HG02763 (cell line): ENCODE data around the gene LPO.
A peak's percentile ranks its signal among the peaks of the same experiment; 100 is the strongest.

Source experiments
- ATAC-seq: cut with Tn5 transposase; IDR thresholded peaks from one replicate; pipeline ENCODE4 v1.9.1; 2021; ENCODE audit warnings: mild to moderate bottlenecking, moderate library complexity; ENCODE audit not compliant: unreplicated experiment

The LPO gene

DNA sequence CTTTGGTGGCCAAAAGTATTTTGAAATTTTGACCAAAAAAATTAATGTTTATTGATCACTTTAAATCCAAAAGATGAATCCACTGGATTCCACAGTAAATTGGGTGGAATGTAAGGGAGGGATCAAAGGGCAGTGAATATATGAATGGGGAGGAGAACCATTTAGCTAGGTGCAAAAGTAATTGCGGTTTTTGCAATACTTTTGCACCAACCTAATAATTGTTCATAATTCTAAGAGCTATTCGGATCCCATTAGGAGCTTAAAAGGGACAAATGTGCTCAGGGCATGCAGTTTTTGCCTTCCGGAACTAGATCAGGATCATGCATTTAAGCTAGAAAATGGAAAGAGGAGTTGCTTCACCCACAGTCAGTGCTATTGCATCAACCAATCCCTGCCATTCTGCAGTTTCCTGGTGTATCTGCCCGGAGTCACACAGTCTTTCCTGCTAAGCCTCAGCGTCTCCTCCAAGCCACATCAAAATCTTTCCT lies at the start of gene LPO:
TSS of gene LPO (plus strand) at position 438 of the 488 bp plus-strand sequence. CDS start 4,396 bp downstream, outside the sequence.
- ATAC-seq, result no peak

GRCh38 chr17:58189436-58190146 lies 48.8 kb upstream of the LPO start:
- ATAC-seq, result no peak

GRCh38 chr17:58191241-58191896 lies 47.0 kb upstream of the LPO start:
- ATAC-seq, result no peak

DNA sequence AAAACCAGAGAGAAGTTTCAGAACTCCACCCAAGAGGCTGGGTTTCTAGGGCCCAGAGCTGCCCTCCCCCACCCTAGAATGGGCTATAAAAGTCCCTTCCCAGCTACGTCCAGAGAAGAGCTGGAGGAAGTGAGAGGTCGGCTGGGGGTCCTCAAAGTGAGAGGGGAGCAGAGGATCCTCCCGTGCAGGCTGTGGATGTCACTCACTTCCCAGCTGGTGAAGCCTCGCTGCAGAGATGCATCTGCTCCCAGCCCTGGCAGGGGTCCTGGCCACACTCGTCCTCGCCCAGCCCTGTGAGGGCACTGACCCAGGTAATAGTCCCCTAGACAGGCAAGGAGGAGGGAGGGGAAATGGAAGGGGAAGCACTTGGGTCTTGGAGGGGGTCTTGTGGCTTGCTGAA lies 45.8 kb upstream of the LPO start, which contains the start of gene EPX:
TSS of gene EPX (plus strand) at position 115 of the 400 bp plus-strand sequence. CDS start at position 236, 121 bp downstream.
- no peak for ATAC-seq

- no peak for ATAC-seq
Observed at GRCh38 chr17:58193641-58194255, 44.6 kb upstream of the LPO start.

DNA sequence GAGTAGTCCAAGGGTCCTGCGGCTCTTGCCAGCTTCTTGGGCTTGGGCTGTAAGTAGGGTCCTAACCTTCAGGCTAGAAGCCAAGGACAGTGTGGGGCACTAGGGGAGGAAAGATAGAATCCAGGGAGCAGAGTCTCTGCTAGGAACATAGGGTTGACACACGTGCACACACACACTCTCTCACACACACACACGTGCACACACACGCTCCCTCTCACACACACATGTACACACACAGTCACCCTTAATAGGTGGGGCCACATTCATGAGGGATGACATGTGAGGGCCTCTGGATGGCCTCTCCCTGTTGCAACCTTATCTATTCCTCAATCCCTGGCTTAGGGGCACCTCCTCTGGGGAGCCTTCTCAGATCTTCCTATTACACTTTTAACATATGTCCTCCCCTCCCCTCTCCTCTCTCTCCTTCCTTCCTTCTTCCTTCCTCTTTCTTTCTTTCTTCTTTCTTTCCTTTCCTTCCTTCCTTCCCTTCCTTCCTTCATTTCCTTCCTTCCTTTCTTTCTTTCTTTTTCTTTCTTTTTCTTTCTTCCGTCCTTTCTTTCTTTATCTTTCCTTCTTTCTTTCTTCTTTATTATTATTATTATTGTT lies 42.8 kb upstream of the LPO start:
- no peak for ATAC-seq

- no peak for ATAC-seq
Observed at GRCh38 chr17:58196610-58197009, 41.8 kb upstream of the LPO start.

GRCh38 chr17:58200024-58200633 lies 38.3 kb upstream of the LPO start:
- ATAC-seq, result no peak

DNA sequence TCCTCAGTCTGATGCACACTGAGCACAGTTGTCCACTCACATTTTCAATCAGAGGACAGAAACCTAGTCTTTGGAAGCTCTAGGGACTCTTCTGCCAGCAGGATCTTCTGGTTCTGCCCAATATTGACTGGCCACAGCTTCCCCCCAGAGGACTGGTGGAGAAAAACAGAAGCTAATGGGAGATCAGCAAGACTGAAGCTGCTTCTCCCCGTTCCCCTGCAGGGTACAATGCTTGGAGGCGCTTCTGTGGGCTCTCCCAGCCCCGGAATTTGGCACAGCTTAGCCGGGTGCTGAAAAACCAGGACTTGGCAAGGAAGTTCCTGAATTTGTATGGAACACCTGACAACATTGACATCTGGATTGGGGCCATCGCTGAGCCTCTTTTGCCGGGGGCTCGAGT lies 35.5 kb upstream of the LPO start:
- ATAC-seq, result no peak

GRCh38 chr17:58204796-58205195 lies 33.6 kb upstream of the LPO start:
- no peak for ATAC-seq

GRCh38 chr17:58205936-58206335 lies 32.4 kb upstream of the LPO start:
- ATAC-seq, result no peak

- no peak for ATAC-seq
Observed at GRCh38 chr17:58207451-58207850, 30.9 kb upstream of the LPO start.

DNA sequence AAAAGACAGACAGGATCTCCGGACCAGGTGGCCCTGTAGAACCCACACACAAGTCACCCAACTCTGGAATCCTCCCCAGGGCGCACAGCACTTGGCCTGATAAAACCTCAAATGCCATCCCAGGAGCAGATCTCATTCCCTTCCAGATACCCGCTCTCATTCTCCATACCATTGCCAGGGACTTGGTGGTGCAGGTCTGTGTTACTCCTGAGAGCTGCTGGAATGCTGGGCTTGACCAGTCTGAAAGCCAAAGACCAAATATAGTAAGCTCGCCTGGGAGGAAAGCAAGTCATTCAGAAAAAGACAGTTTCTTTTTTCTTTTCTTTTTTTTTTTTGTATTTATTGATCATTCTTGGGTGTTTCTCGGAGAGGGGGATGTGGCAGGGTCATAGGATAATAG lies 30.0 kb upstream of the LPO start:
- no peak for ATAC-seq

- ATAC-seq, result no peak
Observed at GRCh38 chr17:58210922-58211321, 27.5 kb upstream of the LPO start.

- ATAC-seq, result no peak
Observed at GRCh38 chr17:58215685-58216084, 22.7 kb upstream of the LPO start.

GRCh38 chr17:58217766-58218165 lies 20.6 kb upstream of the LPO start:
- ATAC-seq, result no peak

DNA sequence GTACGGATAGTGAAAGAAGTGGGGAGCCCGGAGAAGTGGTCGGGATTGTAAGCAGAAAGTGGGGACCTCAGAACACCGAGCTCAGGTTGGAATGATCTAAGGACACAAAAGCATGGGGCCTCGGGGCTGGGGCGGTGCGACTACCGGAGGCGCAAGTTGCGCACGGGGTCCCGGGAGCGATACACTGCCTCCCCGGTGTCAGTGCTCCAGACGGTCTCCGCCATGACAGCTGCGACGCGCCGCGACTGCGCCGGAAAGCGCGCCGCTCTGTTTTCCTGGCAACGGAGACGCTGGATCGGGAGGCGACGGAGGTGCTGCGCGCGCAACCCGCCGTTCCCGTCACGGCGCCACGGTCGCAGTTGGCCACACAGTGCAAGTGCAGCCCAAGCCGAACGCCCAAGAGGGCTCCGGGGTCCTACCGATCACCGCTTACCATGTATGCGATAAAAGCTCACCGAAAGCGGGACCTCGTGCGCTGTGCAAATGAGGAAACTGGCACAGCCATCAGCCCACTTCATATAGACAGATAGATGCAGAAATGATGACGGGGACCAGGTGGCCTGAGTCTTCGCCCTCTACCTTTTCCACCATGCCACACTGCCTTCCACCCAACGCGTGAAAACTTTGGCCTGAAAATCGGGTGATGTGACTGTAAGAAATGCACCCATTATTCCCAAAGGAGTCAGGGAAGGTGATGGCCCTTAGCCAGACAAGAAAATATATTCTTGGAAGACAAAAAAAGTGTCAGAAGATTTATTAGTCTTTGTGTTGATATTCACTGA lies 19.2 kb upstream of the LPO start, which contains the start of gene MKS1:
TSS of gene MKS1 (minus strand) at position 249 of the 782 bp plus-strand sequence. CDS start at position 224, 25 bp downstream.
- peak; percentile 98 for ATAC-seq

DNA sequence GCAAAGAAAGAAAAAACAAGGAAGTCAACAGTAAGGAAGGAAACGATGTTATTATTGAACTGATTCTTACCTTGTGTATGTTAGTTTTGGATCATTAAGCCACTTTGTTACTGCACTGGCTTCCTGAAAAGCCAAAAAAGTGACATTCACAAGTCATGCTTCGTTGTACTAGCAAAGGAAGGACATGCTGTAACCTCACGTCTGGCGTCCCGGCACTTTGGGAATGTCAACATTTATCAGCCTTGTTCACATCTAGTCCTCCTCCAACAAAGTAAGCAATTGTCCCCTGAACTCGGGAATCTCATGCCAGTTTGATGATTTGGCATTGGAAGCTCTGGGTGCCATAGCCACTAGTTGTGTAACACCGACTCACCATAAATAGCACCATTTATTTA lies 18.6 kb upstream of the LPO start:
- no peak for ATAC-seq

- no peak for ATAC-seq
Observed at GRCh38 chr17:58224315-58224714, 14.1 kb upstream of the LPO start.

DNA sequence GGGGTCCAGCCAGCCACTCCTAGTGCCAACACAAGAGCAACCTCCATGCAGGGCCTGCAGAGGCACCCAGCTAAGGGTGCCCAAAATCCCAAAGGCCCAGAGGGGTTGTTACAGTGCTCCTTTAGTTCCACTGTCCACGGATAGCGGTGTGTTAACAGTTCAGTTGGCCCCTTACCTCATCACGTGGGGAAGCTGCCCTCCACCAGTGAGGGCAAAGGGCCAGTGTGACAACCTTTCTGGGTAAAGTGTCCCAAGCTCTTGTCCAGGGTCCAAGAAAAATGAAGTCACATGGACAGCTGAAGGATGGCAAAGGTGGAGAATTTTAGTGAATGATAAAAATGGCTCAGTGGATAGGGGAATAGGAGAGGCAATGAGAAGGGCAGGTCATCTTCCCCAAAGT lies 10.7 kb upstream of the LPO start:
- ATAC-seq, result no peak
